Brain microvascular endothelial cell (primary cell): Measurements from ENCODE around the gene NDEL1.

Experiments
- DNase-seq: peaks from one replicate; pipeline ENCODE4 v3.0.0-alpha.2; 2020
- H3K27ac ChIP-seq: fragments of 250-450 bp; sonication (Bioruptor Pico); 2 replicates; pipeline ENCODE4 v1.5.1; 2020; ENCODE audit warnings: mild to moderate bottlenecking, moderate library complexity
- H3K27me3 ChIP-seq: fragments of 250-450 bp; sonication (Bioruptor Pico); replicated peaks from 2 replicates; pipeline ENCODE4 v1.5.1; 2020; ENCODE audit warnings: mild to moderate bottlenecking
- H3K36me3 ChIP-seq: fragments of 250-450 bp; sonication (Bioruptor Pico); replicated peaks from 2 replicates; pipeline ENCODE4 v1.5.1; 2020; ENCODE audit warnings: mild to moderate bottlenecking
- H3K4me3 ChIP-seq: 2 replicates; pipeline ENCODE4 v1.5.1; 2011; ENCODE audit warnings: low read depth, mild to moderate bottlenecking, control low read depth, low read length, moderate library complexity
- CTCF ChIP-seq: IDR thresholded peaks from 2 replicates; pipeline ENCODE4 v1.5.1; 2011; ENCODE audit warnings: low read depth, mild to moderate bottlenecking, moderate library complexity, low read length, control low read depth, inconsistent platforms; ENCODE audit errors: missing control alignments
- in situ Hi-C: cut with HindIII; loops from 2 replicates; pipeline ENCODE4 v1.10.0; 2017; ENCODE audit warnings: low sequenced_read_pairs, low pct_ligation_motif_present

Gene NDEL1

GRCh38 chr17:8490256-8491023, 54.8 kb downstream of the NDEL1 start:
- H3K27me3 ChIP-seq: no peaks in the 10 kb centered on the region
- in situ Hi-C loops: no loop called here
- TF ChIP-seq CTCF: no peak
- H3K4me3 ChIP-seq: no peak overlapping the region
- H3K27ac ChIP-seq: no peak overlapping the region
- peaks cover 69% of the 10 kb centered on the region for H3K36me3 ChIP-seq
- DNase-seq: no peak

GRCh38 chr17:8492121-8492520, 56.4 kb downstream of the NDEL1 start:
- Histone ChIP-seq H3K4me3 (no peak overlapping the region), H3K27me3 (no peaks in the 10 kb centered on the region), H3K36me3 (peaks cover 69% of the 10 kb centered on the region), H3K27ac (no peak overlapping the region)
- DNase-seq: no peak
- TF ChIP-seq CTCF: no peak
- in situ Hi-C loops: no loop called here

GRCh38 chr17:8494021-8494420, 58.3 kb downstream of the NDEL1 start:
- DNase-seq: no peak
- Histone ChIP-seq H3K27me3 (no peaks in the 10 kb centered on the region), H3K4me3 (no peak overlapping the region), H3K36me3 (peaks cover 69% of the 10 kb centered on the region), H3K27ac (no peak overlapping the region)
- in situ Hi-C loops: no loop called here
- TF ChIP-seq CTCF: no peak

GRCh38 chr17:8494506-8495111, 58.9 kb downstream of the NDEL1 start:
- in situ Hi-C loops: no loop called here
- TF ChIP-seq CTCF: no peak
- no peaks in the 10 kb centered on the region for H3K27me3 ChIP-seq
- H3K36me3 ChIP-seq: peaks cover 72% of the 10 kb centered on the region
- DNase-seq: no peak
- H3K27ac ChIP-seq: no peak overlapping the region
- H3K4me3 ChIP-seq: no peak overlapping the region

- peaks cover 74% of the 10 kb centered on the region for H3K36me3 ChIP-seq
- TF ChIP-seq CTCF: no peak
Measured at GRCh38 chr17:8496081-8496480, 60.4 kb downstream of the NDEL1 start.

More at GRCh38 chr17:8496081-8496480, 60.4 kb downstream of the NDEL1 start:
- in situ Hi-C loops: no loop called here
- Histone ChIP-seq H3K27ac (no peak overlapping the region), H3K27me3 (no peaks in the 10 kb centered on the region), H3K4me3 (no peak overlapping the region)
- no peak for DNase-seq
